ENCODE measurements around the gene BACH2. TPM values are rescaled to one million over a fixed set of nuclear protein-coding genes. Genes with fewer than 3 reads are reported as not detected.
A peak's percentile ranks its signal among the peaks of the same experiment; 100 is the strongest.

The BACH2 gene
- total RNA-seq, 1 donor from 2014 or later: 7.8 TPM

DNA sequence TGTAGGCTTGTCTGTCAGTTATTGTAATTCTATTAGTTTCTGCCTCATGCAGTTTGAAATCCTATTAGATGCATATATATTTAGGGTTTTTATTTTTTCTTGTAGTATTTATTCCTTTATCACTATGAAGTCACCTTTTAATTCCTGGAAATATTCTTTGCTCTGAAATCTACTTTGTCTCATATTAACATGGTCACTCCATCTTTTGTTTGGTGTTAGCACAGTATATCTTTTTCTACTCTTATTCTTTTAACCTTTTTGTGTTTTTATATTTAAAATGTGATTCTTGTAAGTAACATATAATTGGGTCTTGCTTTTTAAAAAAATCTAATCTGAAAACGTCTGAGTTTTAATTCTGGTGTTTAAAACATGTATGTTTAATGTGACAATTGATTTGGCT, 280.8 kb downstream of the BACH2 start:
- TF ChIP-seq, protein P1, sequence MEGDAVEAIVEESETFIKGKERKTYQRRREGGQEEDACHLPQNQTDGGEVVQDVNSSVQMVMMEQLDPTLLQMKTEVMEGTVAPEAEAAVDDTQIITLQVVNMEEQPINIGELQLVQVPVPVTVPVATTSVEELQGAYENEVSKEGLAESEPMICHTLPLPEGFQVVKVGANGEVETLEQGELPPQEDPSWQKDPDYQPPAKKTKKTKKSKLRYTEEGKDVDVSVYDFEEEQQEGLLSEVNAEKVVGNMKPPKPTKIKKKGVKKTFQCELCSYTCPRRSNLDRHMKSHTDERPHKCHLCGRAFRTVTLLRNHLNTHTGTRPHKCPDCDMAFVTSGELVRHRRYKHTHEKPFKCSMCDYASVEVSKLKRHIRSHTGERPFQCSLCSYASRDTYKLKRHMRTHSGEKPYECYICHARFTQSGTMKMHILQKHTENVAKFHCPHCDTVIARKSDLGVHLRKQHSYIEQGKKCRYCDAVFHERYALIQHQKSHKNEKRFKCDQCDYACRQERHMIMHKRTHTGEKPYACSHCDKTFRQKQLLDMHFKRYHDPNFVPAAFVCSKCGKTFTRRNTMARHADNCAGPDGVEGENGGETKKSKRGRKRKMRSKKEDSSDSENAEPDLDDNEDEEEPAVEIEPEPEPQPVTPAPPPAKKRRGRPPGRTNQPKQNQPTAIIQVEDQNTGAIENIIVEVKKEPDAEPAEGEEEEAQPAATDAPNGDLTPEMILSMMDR (IDR thresholded peaks at IDR 0.05): no peak
- Mint-ChIP-seq H3K4me1 (ENCODE audit: low read depth) (peaks cover 5% of the 10 kb centered on the region), H3K4me3 (ENCODE audit: unreplicated experiment) (no peak overlapping the region)

DNA sequence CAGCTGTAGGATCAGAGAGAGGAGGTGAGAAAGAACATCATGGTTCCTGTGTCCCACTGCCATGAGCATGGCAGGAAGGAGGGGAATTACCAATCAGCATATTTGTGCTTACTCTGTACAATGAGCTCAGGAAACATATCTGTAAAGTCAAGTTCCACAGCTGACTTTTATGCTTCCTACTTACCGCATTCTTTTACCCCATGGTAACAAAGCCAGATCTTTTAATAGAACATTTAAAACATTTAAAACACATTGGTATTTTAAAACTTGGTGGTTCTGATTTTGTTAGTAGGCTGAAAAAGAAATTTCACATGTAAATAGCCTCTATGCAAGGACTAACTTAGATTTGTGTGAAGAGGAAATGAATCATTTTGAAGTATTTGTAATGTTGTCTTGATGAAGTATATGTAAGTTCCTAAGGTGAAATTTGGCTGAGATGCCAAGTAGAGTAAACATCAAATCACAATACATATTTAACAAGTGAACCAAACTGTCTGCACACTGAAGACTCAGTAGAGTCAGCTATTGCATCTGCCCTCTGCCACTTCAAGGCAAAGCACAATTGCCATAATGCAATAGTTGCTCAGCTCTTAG, 287.6 kb downstream of the BACH2 start:
- H3K9me3 Mint-ChIP-seq (ENCODE audit: low read depth): no peaks in the 10 kb centered on the region
- no peaks in the 10 kb centered on the region for H3K36me3 Mint-ChIP-seq (ENCODE audit: low read depth)
- no peak for DNase-seq (ENCODE audit: low spot score)
- no peaks in the 10 kb centered on the region for H3K27me3 Mint-ChIP-seq (ENCODE audit: low read depth)
- H3K4me1 Mint-ChIP-seq (ENCODE audit: low read depth): peaks cover 21% of the 10 kb centered on the region
- TF ChIP-seq, protein P1 (IDR thresholded peaks at IDR 0.05): no peak
- H3K27ac Mint-ChIP-seq (ENCODE audit: unreplicated experiment): peak overlapping the region; percentile 94
- no peak overlapping the region for H3K4me3 Mint-ChIP-seq (ENCODE audit: unreplicated experiment)

More for the DNA sequence above, 280.8 kb downstream of the BACH2 start:
- peaks cover 7% of the 10 kb centered on the region for H3K9me3 Mint-ChIP-seq (ENCODE audit: low read depth)
- H3K27me3 Mint-ChIP-seq (ENCODE audit: low read depth): no peaks in the 10 kb centered on the region
- H3K36me3 Mint-ChIP-seq (ENCODE audit: low read depth): peaks cover 4% of the 10 kb centered on the region
- no peak overlapping the region for H3K27ac Mint-ChIP-seq (ENCODE audit: unreplicated experiment)
- DNase-seq (ENCODE audit: low spot score): no peak

DNA sequence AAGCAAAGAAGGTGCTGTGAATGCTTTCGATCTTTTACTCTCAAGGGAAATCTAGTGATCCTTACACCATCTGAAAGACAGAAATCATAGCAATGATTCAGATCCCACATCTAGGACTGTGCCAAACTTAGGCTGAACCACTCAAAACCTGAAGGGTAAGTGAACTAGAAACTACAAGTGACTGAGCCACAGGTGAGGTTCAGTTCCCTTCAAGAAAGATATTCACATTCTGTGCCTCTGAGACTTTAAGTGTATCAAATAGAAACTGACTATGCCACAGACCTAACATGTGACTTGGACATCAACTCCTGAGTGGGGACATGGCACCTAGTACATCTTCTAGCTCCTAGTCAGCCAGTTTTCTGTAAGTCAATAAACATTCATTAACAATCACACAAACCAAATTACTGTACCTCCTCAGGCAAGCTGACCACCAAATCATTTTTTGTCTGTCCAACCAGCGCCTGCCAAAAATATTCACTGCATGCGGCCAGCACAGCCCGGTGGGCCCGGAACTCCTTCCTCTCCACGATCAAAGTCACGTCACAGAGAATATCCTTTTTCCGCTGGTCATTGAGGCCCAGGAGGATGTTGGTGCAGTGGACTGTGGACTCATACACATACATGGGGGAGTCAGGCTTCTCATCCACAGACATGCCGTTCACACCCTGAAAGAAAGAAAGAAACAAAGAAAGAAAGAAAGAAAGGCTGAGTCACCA, 288.3 kb downstream of the BACH2 start:
- H3K36me3 Mint-ChIP-seq (ENCODE audit: low read depth): no peaks in the 10 kb centered on the region
- H3K9me3 Mint-ChIP-seq (ENCODE audit: low read depth): no peaks in the 10 kb centered on the region
- TF ChIP-seq, protein P1 (IDR thresholded peaks at IDR 0.05): no peak
- H3K4me3 Mint-ChIP-seq (ENCODE audit: unreplicated experiment): no peak overlapping the region
- DNase-seq (ENCODE audit: low spot score): no peak
- no peaks in the 10 kb centered on the region for H3K27me3 Mint-ChIP-seq (ENCODE audit: low read depth)
- peaks cover 21% of the 10 kb centered on the region for H3K4me1 Mint-ChIP-seq (ENCODE audit: low read depth)
- peak overlapping the region; percentile 94 for H3K27ac Mint-ChIP-seq (ENCODE audit: unreplicated experiment)

DNA sequence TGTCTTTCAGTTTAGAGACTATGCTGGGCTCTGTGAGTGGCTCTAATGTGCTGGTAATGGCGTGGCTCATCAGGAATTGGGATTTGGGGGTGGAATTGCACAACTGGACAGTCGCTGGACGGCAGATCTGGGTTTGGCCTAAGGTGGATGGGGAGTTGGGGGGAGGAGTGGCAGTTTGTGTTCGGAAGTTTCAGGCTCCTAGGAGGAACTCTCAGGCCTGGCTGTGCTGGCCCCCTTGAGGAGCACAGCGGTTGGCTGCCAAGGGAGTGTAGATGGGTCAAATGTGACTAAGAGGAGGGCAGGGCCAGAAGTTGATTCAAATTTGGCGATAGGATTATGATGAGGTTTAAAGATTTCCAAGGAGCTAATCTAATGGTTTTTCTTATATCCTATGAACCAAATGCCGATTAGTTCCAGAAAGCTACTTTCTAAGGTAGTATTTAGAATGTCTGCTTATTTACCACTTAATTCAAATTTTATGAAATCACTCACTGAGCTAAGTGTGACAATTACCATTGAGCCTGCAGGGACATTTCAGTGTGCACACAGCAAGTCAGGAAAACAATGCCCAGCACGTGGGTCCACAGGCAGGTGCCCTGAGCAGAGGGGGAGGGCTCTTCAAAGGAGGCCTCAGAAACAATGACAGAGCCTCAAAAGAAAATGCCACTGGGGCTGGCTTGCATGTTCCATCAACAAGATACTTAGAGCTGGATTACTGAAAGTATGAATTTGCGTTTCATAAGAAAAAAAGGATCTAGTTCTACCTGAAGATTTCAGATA, 291.4 kb downstream of the BACH2 start:
- DNase-seq (ENCODE audit: low spot score): no peak
- Mint-ChIP-seq H3K4me3 (ENCODE audit: unreplicated experiment) (no peak overlapping the region), H3K4me1 (ENCODE audit: low read depth) (peaks cover 15% of the 10 kb centered on the region), H3K36me3 (ENCODE audit: low read depth) (no peaks in the 10 kb centered on the region), H3K27me3 (ENCODE audit: low read depth) (no peaks in the 10 kb centered on the region), H3K27ac (ENCODE audit: unreplicated experiment) (peak overlapping the region; percentile 6), H3K9me3 (ENCODE audit: low read depth) (no peaks in the 10 kb centered on the region)
- TF ChIP-seq, protein P1 (IDR thresholded peaks at IDR 0.05): no peak

DNA sequence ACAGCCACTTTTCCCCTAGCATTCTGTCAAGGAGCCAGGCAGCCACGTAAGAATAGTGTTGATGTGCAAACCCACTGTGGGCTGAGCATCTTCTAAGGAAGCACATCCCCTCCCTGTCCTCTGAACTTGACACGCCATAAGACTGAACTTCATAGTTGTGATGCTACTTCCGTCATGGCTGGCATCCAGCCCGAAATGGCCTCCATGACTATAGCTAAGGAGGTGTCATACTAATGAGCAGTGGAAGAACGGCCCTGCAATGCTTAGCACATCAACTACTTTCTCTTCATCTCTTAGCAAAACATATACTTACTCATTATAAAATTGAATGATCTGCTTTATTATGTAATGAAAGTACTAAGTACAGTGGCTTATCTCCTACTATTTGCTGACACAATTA, 292.1 kb downstream of the BACH2 start:
- H3K27me3 Mint-ChIP-seq (ENCODE audit: low read depth): no peaks in the 10 kb centered on the region
- TF ChIP-seq, protein P1 (IDR thresholded peaks at IDR 0.05): no peak
- no peak overlapping the region for H3K4me3 Mint-ChIP-seq (ENCODE audit: unreplicated experiment)
- peak overlapping the region; percentile 60 for H3K27ac Mint-ChIP-seq (ENCODE audit: unreplicated experiment)
- H3K36me3 Mint-ChIP-seq (ENCODE audit: low read depth): no peaks in the 10 kb centered on the region
- no peak for DNase-seq (ENCODE audit: low spot score)
- no peaks in the 10 kb centered on the region for H3K9me3 Mint-ChIP-seq (ENCODE audit: low read depth)
- peaks cover 15% of the 10 kb centered on the region for H3K4me1 Mint-ChIP-seq (ENCODE audit: low read depth)

Data from chondrocyte (in vitro differentiated cells).